MG63 (cell line): ENCODE data around the gene NUDT14. TPM values are rescaled to one million over a fixed set of nuclear protein-coding genes. Genes with fewer than 3 reads are reported as not detected.

Experiments used
- DNase-seq: peaks from one replicate; pipeline ENCODE4 v3.0.0-alpha.2; 2020
- H3K27me3 ChIP-seq: fragments of 250-450 bp; sonication (Bioruptor Pico); 2 replicates; pipeline ENCODE4 v1.5.1; 2020; ENCODE audit warnings: mild to moderate bottlenecking, moderate library complexity
- H3K36me3 ChIP-seq: fragments of 250-450 bp; sonication (Bioruptor Pico); 2 replicates; pipeline ENCODE4 v1.5.1; 2020; ENCODE audit warnings: mild to moderate bottlenecking, moderate library complexity
- H3K4me3 ChIP-seq: fragments of 250-450 bp; sonication (Bioruptor Pico); 2 replicates; pipeline ENCODE4 v1.5.1; 2020; ENCODE audit warnings: mild to moderate bottlenecking, moderate library complexity
- H3K9me3 ChIP-seq: fragments of 250-450 bp; sonication (Bioruptor Pico); 2 replicates; pipeline ENCODE4 v1.5.1; 2020; ENCODE audit warnings: mild to moderate bottlenecking, moderate library complexity
- total RNA-seq: library from RNA; depleted of rRNA; stranded (reverse); fragments of >200 nt; shearing (Covaris generic); gene quantifications from 2 replicates; pipeline ENCODE4 v1.2.3, GENCODE V29; 2014; ENCODE audit warnings: low replicate concordance

NUDT14 gene
- total RNA-seq, 1 experiment from 2014 or later: 10.0 TPM

DNA sequence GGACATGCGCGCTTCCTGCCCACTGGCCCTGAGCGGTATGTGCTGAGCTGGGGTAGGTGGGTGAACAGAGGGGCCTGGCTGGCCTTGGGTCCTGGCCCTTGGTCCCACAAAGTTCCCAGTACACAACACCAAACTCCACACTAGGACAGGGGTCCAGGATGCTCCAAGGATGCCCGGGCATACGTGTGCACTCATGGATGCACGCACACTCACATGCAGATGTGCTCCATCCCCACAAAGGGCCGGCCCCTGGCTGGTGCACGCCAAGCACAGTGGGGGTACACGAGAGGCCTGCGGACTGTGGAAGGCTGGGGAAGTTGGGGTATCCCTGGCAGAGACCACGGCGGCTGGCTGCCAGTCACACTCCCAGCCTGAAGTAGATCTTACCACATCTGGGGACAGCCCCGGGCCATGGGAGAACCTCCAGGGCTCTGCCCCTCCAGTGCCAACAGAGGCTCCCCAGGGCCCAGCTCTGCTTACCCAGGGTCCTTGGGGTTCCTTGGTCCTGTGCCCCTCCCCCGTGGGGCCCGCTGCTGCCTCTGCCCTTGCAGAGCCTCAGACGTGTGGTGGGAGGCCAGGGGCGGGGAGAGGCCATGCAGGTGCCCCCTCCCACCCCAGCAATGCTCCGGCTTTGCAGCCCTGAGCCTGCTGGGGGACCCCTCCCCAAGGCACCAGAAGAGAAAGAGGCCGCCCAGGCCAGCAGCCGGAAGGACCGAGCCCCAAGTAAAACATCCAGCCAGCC lies 24.0 kb upstream of the NUDT14 start:
- Histone ChIP-seq H3K4me3 (no peak overlapping the region), H3K9me3 (no peaks in the 10 kb centered on the region), H3K27me3 (no peaks in the 10 kb centered on the region), H3K36me3 (no peaks in the 10 kb centered on the region)
- DNase-seq: no peak

GRCh38 chr14:105204206-105204930 lies 23.3 kb upstream of the NUDT14 start:
- DNase-seq: peak; percentile 41
- no peaks in the 10 kb centered on the region for H3K9me3 ChIP-seq
- no peak overlapping the region for H3K4me3 ChIP-seq
- no peaks in the 10 kb centered on the region for H3K36me3 ChIP-seq
- no peaks in the 10 kb centered on the region for H3K27me3 ChIP-seq

DNA sequence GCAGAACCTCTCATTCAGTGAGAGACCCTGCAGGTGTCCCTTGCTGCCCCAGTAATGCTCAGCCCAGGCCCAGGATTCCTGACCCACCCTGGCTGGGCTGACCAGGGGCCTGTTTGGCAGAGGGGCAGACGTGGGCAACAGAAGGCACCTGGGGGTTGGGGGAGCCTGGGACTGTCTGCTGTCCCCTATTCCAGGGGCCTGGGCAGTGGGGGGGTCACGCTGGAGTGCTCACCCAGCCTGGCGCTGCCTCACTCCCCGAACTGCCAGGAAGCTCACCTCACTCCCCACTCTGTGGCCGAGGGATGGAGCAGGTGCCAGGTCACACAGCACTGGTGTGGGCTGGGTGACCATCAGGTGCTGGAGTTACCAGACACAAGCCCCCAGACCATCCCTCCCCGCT lies 22.6 kb upstream of the NUDT14 start:
- Histone ChIP-seq H3K9me3 (no peaks in the 10 kb centered on the region), H3K27me3 (no peaks in the 10 kb centered on the region), H3K36me3 (no peaks in the 10 kb centered on the region), H3K4me3 (no peak overlapping the region)
- no peak for DNase-seq

DNA sequence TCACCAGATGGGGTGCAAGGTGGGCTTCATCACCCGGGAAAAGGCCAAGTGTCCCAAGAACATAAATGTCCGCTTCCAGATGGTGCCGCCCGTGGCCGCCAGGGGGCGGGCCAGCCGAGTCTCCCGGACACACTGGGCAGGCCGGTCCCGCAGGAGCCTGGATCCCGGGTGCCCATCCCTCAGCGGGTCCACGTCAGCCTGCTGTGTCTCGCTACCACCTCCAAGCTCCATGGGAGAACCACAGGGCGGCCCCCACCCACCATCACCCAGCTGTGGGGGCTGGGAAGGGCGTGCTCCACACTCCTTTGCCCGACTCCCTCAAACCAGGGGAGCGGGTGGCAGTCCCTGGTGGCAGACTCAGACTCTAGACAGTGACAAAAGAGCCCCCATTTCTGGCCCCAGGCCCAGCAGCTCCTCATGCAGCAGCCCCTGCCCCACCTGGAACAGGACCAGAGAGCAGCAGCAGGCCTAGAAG lies 22.0 kb upstream of the NUDT14 start:
- no peaks in the 10 kb centered on the region for H3K9me3 ChIP-seq
- peak; percentile 60 for DNase-seq
- H3K36me3 ChIP-seq: no peaks in the 10 kb centered on the region
- H3K4me3 ChIP-seq: no peak overlapping the region
- no peaks in the 10 kb centered on the region for H3K27me3 ChIP-seq

- H3K9me3 ChIP-seq: no peaks in the 10 kb centered on the region
- no peaks in the 10 kb centered on the region for H3K27me3 ChIP-seq
Observed at GRCh38 chr14:105201925-105202513, 20.9 kb upstream of the NUDT14 start.

DNA sequence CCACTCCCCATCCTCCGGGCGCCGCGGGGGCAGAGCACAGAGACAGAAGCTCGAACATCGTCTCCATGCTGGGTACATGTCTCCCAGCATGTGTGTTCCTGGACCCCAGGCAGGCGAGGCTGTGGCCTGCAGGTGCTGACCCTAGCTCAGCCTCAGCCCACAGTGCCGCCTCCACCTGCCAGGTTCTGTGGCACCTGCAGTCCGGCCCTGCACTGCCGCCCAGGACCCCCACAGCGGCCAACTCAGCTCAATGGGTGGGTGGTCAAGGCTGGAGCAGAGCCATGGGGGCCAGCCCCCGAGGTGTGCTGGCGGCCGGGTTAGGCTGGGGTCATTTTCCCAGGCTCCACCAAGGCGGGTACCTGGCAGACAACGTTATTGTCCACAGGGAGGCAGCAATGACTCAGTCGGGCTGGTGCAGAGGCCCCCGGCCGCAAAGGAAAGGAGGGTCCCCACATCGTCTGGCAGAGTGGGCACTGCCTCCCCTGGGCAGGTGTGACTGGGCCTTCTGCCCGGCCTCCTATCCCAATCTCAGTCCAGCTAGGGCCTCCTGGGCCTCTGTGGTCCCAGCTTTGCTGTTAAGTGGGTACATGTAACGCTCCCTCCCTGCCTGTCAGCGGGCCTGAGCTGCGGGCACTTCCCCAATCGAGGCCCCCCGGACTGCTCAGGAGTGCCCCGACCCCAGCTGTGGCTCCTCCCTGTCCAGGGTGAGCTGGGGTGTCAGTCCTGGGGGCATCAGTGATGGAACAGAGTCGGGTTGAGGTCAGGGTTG lies 20.2 kb upstream of the NUDT14 start:
- no peak for DNase-seq

More at GRCh38 chr14:105201925-105202513, 20.9 kb upstream of the NUDT14 start:
- Histone ChIP-seq H3K36me3 (no peaks in the 10 kb centered on the region), H3K4me3 (no peak overlapping the region)
- no peak for DNase-seq

DNA sequence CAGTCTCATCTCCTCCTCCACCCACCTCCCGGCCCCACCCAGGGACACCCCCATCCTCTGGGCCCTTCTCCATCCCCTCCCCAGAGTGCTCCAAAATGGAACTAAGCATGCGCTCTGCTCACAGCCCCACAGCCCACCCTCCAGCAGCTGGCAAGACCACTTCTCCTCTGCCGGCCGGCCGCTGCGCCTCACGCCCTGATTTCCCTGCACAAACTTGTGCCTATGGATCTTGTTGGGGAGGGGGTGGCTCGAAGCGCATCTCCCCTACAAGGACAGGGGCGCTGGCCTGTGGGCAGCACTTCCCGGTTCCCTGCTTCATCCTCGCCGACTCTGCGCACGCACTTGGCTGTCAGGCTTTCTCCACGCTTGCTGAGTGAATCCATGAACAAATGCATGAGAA lies 19.5 kb upstream of the NUDT14 start:
- DNase-seq: no peak
- Histone ChIP-seq H3K4me3 (no peak overlapping the region), H3K9me3 (no peaks in the 10 kb centered on the region), H3K36me3 (no peaks in the 10 kb centered on the region), H3K27me3 (no peaks in the 10 kb centered on the region)

More for the DNA sequence above, 20.2 kb upstream of the NUDT14 start:
- Histone ChIP-seq H3K36me3 (no peaks in the 10 kb centered on the region), H3K9me3 (no peaks in the 10 kb centered on the region), H3K27me3 (no peaks in the 10 kb centered on the region), H3K4me3 (no peak overlapping the region)

DNA sequence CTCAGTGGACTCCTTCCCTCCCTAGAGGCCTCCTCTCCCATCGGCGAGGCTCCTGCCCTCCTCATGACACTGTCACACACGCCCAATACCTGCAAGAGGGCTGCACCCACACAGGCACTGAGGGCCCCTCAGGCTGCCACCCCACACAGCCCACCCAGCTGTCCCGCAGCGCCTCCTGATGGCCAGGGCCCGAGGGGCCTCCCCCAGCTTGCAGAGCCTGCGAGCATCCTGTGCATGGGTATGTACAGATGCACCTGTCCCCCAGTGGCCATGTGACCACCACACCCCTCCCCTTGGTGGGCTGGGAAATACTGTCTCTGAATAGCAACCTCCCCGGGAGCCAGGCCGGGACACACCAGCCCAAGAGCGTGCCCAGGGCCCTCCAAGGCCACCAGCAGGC lies 19.0 kb upstream of the NUDT14 start:
- DNase-seq: no peak
- Histone ChIP-seq H3K4me3 (no peak overlapping the region), H3K9me3 (no peaks in the 10 kb centered on the region), H3K27me3 (no peaks in the 10 kb centered on the region), H3K36me3 (no peaks in the 10 kb centered on the region)

DNA sequence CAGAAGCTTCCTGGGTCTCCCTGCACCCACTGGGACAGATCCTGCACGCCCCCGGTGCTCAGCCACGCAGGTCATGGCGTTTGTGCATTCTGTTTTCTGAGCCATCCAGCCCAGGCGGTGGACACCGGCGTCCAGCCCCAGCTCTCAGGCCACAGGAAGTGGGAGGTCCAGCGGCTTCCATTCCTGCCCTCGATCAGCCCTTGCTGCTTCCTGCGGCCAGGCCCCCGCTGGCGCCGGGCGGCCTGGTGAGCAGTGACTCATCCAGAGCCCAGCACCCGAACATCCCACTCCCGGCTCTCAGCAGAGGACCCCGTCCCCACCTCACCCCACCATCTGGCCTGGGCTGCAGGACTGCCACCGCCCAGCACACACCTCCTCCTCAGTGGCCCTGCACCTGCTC lies 18.0 kb upstream of the NUDT14 start:
- DNase-seq: peak; percentile 40
- no peak overlapping the region for H3K4me3 ChIP-seq

GRCh38 chr14:105198588-105198987 lies 17.5 kb upstream of the NUDT14 start:
- no peaks in the 10 kb centered on the region for H3K27me3 ChIP-seq
- no peaks in the 10 kb centered on the region for H3K36me3 ChIP-seq
- no peaks in the 10 kb centered on the region for H3K9me3 ChIP-seq
- DNase-seq: no peak
- no peak overlapping the region for H3K4me3 ChIP-seq

More for the DNA sequence above, 18.0 kb upstream of the NUDT14 start:
- Histone ChIP-seq H3K9me3 (no peaks in the 10 kb centered on the region), H3K27me3 (no peaks in the 10 kb centered on the region), H3K36me3 (no peaks in the 10 kb centered on the region)

- DNase-seq: peak; percentile 18
- H3K36me3 ChIP-seq: no peaks in the 10 kb centered on the region
- H3K9me3 ChIP-seq: no peaks in the 10 kb centered on the region
- no peak overlapping the region for H3K4me3 ChIP-seq
- H3K27me3 ChIP-seq: no peaks in the 10 kb centered on the region
Observed at GRCh38 chr14:105197211-105197641, 16.1 kb upstream of the NUDT14 start.

DNA sequence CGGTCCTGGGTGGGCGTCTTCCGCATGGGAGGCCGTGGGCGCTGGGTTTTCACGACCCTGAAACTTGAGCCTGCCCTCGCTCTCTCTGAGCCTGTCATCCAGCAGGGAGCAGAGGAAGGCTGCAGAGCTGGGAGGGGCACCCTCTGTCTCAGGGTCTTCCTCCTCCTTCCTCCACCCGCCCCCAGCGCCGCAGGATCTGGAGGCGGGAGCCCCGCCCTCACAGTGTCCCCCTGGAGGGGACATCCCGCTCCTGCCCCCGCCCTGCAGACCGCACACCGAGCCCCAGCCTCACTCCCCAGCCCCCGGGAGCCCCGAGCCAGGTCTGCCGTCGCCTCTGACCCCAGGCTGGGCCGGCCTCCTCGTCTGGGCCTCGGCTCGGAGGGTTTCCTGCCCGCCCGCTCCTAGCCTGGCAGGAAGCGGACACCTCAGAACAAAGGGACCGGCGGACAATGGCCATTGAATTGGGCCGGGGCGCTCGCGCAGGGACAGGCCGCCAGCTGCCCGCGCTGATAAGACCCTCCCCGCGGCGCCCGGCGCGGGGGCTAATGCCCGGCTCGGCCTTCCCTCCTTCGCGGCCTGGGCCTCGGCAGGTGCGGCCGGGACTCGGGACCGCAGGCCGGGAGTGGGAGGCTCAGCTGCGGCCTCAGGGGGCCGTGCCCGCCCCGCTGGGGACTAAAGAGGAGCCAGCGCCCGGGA lies 15.3 kb upstream of the NUDT14 start:
- Histone ChIP-seq H3K36me3 (no peaks in the 10 kb centered on the region), H3K4me3 (no peak overlapping the region), H3K27me3 (no peaks in the 10 kb centered on the region), H3K9me3 (no peaks in the 10 kb centered on the region)
- DNase-seq: no peak

DNA sequence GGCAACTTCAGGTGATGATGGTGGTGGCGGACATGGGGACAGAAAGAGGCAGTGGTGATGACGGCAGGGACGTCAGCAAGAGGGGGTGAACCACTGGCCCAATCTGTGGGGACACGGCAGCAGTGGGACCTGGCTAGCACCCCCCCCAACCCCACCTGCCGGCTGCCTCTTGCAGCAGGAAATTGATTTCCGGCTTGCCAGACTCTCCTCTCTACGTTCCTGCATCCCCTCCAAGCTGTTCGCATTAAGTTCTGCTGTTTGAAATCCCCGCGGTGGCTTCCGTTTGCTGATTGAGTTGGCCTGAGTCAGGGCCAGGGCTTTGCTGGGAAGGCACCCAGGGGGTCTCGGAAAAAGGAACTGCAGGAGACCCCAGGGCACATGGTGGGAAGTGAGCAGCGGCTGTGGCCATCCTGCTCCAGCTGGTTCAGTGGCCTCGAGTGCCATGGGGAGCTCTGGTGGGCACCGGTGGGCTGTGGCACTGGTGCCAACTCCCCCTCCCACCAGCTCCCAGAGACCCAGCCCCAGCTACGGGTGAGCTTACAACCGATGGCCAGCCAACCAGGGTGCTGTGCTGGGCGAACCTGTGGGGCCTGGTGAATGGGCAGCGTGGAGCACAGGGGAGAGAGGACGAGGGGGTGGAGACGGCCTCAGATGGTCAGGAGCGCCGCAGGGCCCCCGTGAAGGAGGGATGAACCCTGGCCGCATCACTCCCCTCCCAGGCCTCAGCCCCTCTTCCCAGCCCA lies 14.6 kb upstream of the NUDT14 start:
- no peaks in the 10 kb centered on the region for H3K9me3 ChIP-seq

GRCh38 chr14:105195051-105195450 lies 13.9 kb upstream of the NUDT14 start:
- no peaks in the 10 kb centered on the region for H3K27me3 ChIP-seq

More for the DNA sequence above, 14.6 kb upstream of the NUDT14 start:
- no peak for DNase-seq
- Histone ChIP-seq H3K36me3 (no peaks in the 10 kb centered on the region), H3K27me3 (no peaks in the 10 kb centered on the region), H3K4me3 (no peak overlapping the region)

GRCh38 chr14:105193916-105194782 lies 13.0 kb upstream of the NUDT14 start:
- DNase-seq: peak; percentile 10
- H3K36me3 ChIP-seq: no peaks in the 10 kb centered on the region
- H3K9me3 ChIP-seq: no peaks in the 10 kb centered on the region
- H3K27me3 ChIP-seq: no peaks in the 10 kb centered on the region
- H3K4me3 ChIP-seq: no peak overlapping the region

More at GRCh38 chr14:105195051-105195450, 13.9 kb upstream of the NUDT14 start:
- no peak overlapping the region for H3K4me3 ChIP-seq
- no peak for DNase-seq
- no peaks in the 10 kb centered on the region for H3K9me3 ChIP-seq
- no peaks in the 10 kb centered on the region for H3K36me3 ChIP-seq
